IMR-90 (cell line): ENCODE measurements around the gene TCIRG1. TPM values are rescaled to one million over a fixed set of nuclear protein-coding genes. Genes with fewer than 3 reads are reported as not detected.

Experiments used
- ATAC-seq: fragments of 200-7000 bp; cut with Tn5 transposase; 2 replicates; pipeline ENCODE4 v1.9.1; 2020; ENCODE audit warnings: low read depth, mild to moderate bottlenecking, moderate library complexity
- BruUV-seq: library from RNA; stranded (reverse); fragments of 400-500 nt; replicated peaks from 2 replicates; lab custom pipeline; 2021; lab: Mats Ljungman, UMichigan
- CTCF ChIA-PET: fragments of 300-600 bp; formaldehyde crosslinking; extraction: SDS; loops from one replicate; lab custom pipeline; 2021; ENCODE audit warnings: antibody characterized with exemption; lab: Yijun Ruan, JAX
- POLR2A ChIA-PET: fragments of 300-600 bp; sonication (Branson Sonifier 250); formaldehyde crosslinking; loops from one replicate; lab custom pipeline; 2022; ENCODE audit warnings: antibody characterized with exemption; ENCODE audit not compliant: unreplicated experiment; lab: Charles Lee
- DNase-seq: peaks from one replicate; pipeline ENCODE4 v3.0.0; 2013
- H2AFZ ChIP-seq: replicated peaks from 2 replicates; pipeline ENCODE3; 2013; ENCODE audit warnings: low read length, mild to moderate bottlenecking; ENCODE audit not compliant: poor library complexity
- H2AK5ac ChIP-seq: 2 replicates; pipeline ENCODE4 v1.6.1; 2013; ENCODE audit warnings: low read depth, low read length, inconsistent platforms
- H2AK9ac ChIP-seq: replicated peaks from 2 replicates; pipeline ENCODE3; 2013; ENCODE audit warnings: mild to moderate bottlenecking, low read depth, low read length, moderate library complexity; ENCODE audit not compliant: poor library complexity
- H2BK120ac ChIP-seq: 2 replicates; pipeline ENCODE4 v1.6.1; 2013; ENCODE audit warnings: low read depth, low read length, inconsistent platforms
- H2BK15ac ChIP-seq: 3 replicates; pipeline ENCODE4 v1.6.1; 2013; ENCODE audit warnings: low read depth, low read length, inconsistent platforms
- H2BK20ac ChIP-seq: 2 replicates; pipeline ENCODE4 v1.6.1; 2013; ENCODE audit warnings: low read depth, mild to moderate bottlenecking, inconsistent platforms, low read length, moderate library complexity
- H2BK5ac ChIP-seq: 2 replicates; pipeline ENCODE4 v1.6.1; 2013; ENCODE audit warnings: mild to moderate bottlenecking, low read depth, low read length, inconsistent platforms; ENCODE audit not compliant: poor library complexity, severe bottlenecking
- H3K14ac ChIP-seq: replicated peaks from 2 replicates; pipeline ENCODE4 v1.6.1; 2013; ENCODE audit warnings: low read depth, low read length, inconsistent platforms
- H3K18ac ChIP-seq: 2 replicates; pipeline ENCODE4 v1.6.1; 2013; ENCODE audit warnings: low read depth, low read length, control low read depth
- H3K23ac ChIP-seq: 2 replicates; pipeline ENCODE4 v1.6.1; 2013; ENCODE audit warnings: low read depth, low read length, inconsistent platforms
- H3K27ac ChIP-seq: 2 replicates; pipeline ENCODE4 v1.5.1; 2013; ENCODE audit warnings: mild to moderate bottlenecking, control low read depth, low read length; ENCODE audit not compliant: insufficient read depth
- H3K27me3 ChIP-seq: 2 replicates; pipeline ENCODE4 v1.6.1; 2013; ENCODE audit warnings: low read length; ENCODE audit not compliant: control insufficient read depth, insufficient read depth
- H3K36me3 ChIP-seq: 2 replicates; pipeline ENCODE4 v1.6.1; 2013; ENCODE audit warnings: low read length, mixed read lengths; ENCODE audit not compliant: control insufficient read depth, insufficient read depth
- H3K4ac ChIP-seq: 2 replicates; pipeline ENCODE4 v1.6.1; 2013; ENCODE audit warnings: low read depth, low read length, inconsistent platforms
- H3K4me1 ChIP-seq: 2 replicates; pipeline ENCODE4 v1.6.1; 2013; ENCODE audit warnings: low read length, mixed read lengths; ENCODE audit not compliant: control insufficient read depth, insufficient read depth
- H3K4me2 ChIP-seq: 2 replicates; pipeline ENCODE4 v1.6.1; 2013; ENCODE audit warnings: low read depth, mild to moderate bottlenecking, control low read depth, low read length, moderate library complexity
- H3K4me3 ChIP-seq: 2 replicates; pipeline ENCODE4 v1.5.1; 2013; ENCODE audit warnings: low read depth, mild to moderate bottlenecking, control low read depth, low read length, moderate library complexity; ENCODE audit not compliant: insufficient read depth
- H3K56ac ChIP-seq: 2 replicates; pipeline ENCODE4 v1.6.1; 2013; ENCODE audit warnings: low read length, inconsistent platforms; ENCODE audit not compliant: insufficient read depth; ENCODE audit errors: extremely low read depth
- H3K79me1 ChIP-seq, 2 experiments: 2 replicates each; pipeline ENCODE4 v1.6.1; 2013; ENCODE audit warnings: low read length in 2 of 2, inconsistent platforms in 1 of 2, low read depth in 1 of 2
- H3K9ac ChIP-seq: 2 replicates; pipeline ENCODE4 v1.6.1; 2013; ENCODE audit warnings: low read depth, low read length, control low read depth
- H3K9me1 ChIP-seq: 2 replicates; pipeline ENCODE4 v1.6.1; 2013; ENCODE audit warnings: low read length, inconsistent platforms; ENCODE audit not compliant: insufficient read depth
- H3K9me3 ChIP-seq: 2 replicates; pipeline ENCODE4 v1.6.1; 2013; ENCODE audit warnings: low read length; ENCODE audit not compliant: control insufficient read depth, insufficient read depth
- H4K20me1 ChIP-seq: 2 replicates; pipeline ENCODE4 v1.6.1; 2013; ENCODE audit warnings: low read length, inconsistent platforms; ENCODE audit not compliant: insufficient read depth
- H4K5ac ChIP-seq: 2 replicates; pipeline ENCODE4 v1.6.1; 2013; ENCODE audit warnings: mild to moderate bottlenecking, low read depth, low read length, control low read depth
- H4K8ac ChIP-seq, 2 experiments: 2 replicates each; pipeline ENCODE4 v1.6.1; 2013; ENCODE audit warnings: low read depth in 2 of 2, low read length in 2 of 2, control low read depth in 1 of 2, inconsistent platforms in 1 of 2
- H4K91ac ChIP-seq: 2 replicates; pipeline ENCODE4 v1.6.1; 2013; ENCODE audit warnings: low read depth, low read length, inconsistent platforms; ENCODE audit not compliant: insufficient read depth
- BHLHE40 ChIP-seq: fragments of 150-350 bp; IDR thresholded peaks from 2 replicates; pipeline ENCODE4 v1.6.1; 2016; ENCODE audit warnings: mild to moderate bottlenecking, low read depth, low read length
- CEBPB ChIP-seq: IDR thresholded peaks from 2 replicates; pipeline ENCODE4 v1.6.1; 2012; ENCODE audit warnings: low read depth, low read length, improper control_type of control experiment
- CHD1 ChIP-seq: IDR thresholded peaks from 2 replicates; pipeline ENCODE4 v1.6.1; 2012; ENCODE audit warnings: low read depth, low read length, improper control_type of control experiment
- CTCF ChIP-seq: conservative IDR thresholded peaks from 2 replicates; pipeline ENCODE4 v1.5.1; 2012; ENCODE audit warnings: mild to moderate bottlenecking, low read depth, low read length, improper control_type of control experiment
- ELK1 ChIP-seq: fragments of 150-350 bp; IDR thresholded peaks from 2 replicates; pipeline ENCODE4 v1.6.1; 2016; ENCODE audit warnings: low read depth, mild to moderate bottlenecking, low read length, moderate library complexity, borderline replicate concordance
- FOS ChIP-seq: fragments of 150-350 bp; IDR thresholded peaks from 2 replicates; pipeline ENCODE4 v1.6.1; 2016; ENCODE audit warnings: low read depth, low read length
- MAFK ChIP-seq: IDR thresholded peaks from 2 replicates; pipeline ENCODE4 v1.6.1; 2012; ENCODE audit warnings: low read depth, low read length, improper control_type of control experiment
- MAZ ChIP-seq: IDR thresholded peaks from 2 replicates; pipeline ENCODE4 v1.6.1; 2012; ENCODE audit warnings: low read depth, mild to moderate bottlenecking, low read length, improper control_type of control experiment, moderate library complexity, borderline replicate concordance
- MXI1 ChIP-seq: IDR thresholded peaks from 2 replicates; pipeline ENCODE4 v1.6.1; 2012; ENCODE audit warnings: low read depth, mild to moderate bottlenecking, low read length, moderate library complexity, borderline replicate concordance
- NFE2L2 ChIP-seq: fragments of 150-350 bp; IDR thresholded peaks from 2 replicates; pipeline ENCODE4 v1.6.1; 2016; ENCODE audit warnings: low read depth, mild to moderate bottlenecking, low read length
- POLR2A ChIP-seq: IDR thresholded peaks from 2 replicates; pipeline ENCODE4 v1.6.1; 2012; ENCODE audit warnings: mild to moderate bottlenecking, low read depth, low read length
- RAD21 ChIP-seq: IDR thresholded peaks from 2 replicates; pipeline ENCODE4 v1.6.1; 2012; ENCODE audit warnings: low read length, improper control_type of control experiment
- RCOR1 ChIP-seq: IDR thresholded peaks from 2 replicates; pipeline ENCODE4 v1.6.1; 2012; ENCODE audit warnings: mild to moderate bottlenecking, low read length, improper control_type of control experiment; ENCODE audit not compliant: insufficient replicate concordance
- RFX5 ChIP-seq: IDR thresholded peaks from 2 replicates; pipeline ENCODE4 v1.8.0; 2012; ENCODE audit warnings: low read depth, mild to moderate bottlenecking, low read length, moderate library complexity
- SMC3 ChIP-seq: fragments of 150-350 bp; IDR thresholded peaks from 2 replicates; pipeline ENCODE4 v1.6.1; 2016; ENCODE audit warnings: low read depth, mild to moderate bottlenecking, antibody characterized with exemption, low read length, moderate library complexity
- USF2 ChIP-seq: fragments of 150-350 bp; IDR thresholded peaks from 2 replicates; pipeline ENCODE4 v1.6.1; 2017; ENCODE audit warnings: mild to moderate bottlenecking, antibody characterized with exemption, low read length, low read depth
- WGBS, 2 experiments: methylation state at CpG; one replicate each; pipeline versions ENCODE4 v1.1.5 to v1.1.7; 2013; ENCODE audit warnings: missing lambda C conversion rate in 2 of 2; ENCODE audit not compliant: insufficient read length in 1 of 2; ENCODE audit errors: extremely low coverage in 2 of 2; 5-methylcytosine and 5-hydroxymethylcytosine counted together
- dilution Hi-C: fragments of 300-500 bp; cut with HindIII; formaldehyde crosslinking; loops from one replicate; pipeline ENCODE4 v1.14.3; 2018; ENCODE audit warnings: low sequenced_read_pairs; ENCODE audit not compliant: unreplicated experiment
- in situ Hi-C: fragments of 300-500 bp; cut with MboI; formaldehyde crosslinking; loops from 3 replicates; pipeline ENCODE4 v1.14.3; 2019; ENCODE audit warnings: low sequenced_read_pairs, inconsistent platforms, mixed read lengths
- intact Hi-C: fragments of 100-400 bp; cut with micrococcal nuclease; formaldehyde crosslinking; loops from 2 replicates; pipeline ENCODE4 v1.10.0; 2022
- polyA plus RNA-seq, 3 experiments: library from polyadenylated mRNA; depleted of rRNA; stranded (reverse); fragments of >200 nt; gene quantifications; 2 replicates each; pipeline ENCODE4 v1.2.3, GENCODE V29; 2012; ENCODE audit warnings: low replicate concordance in 1 of 3
- total RNA-seq: library from RNA; depleted of rRNA; stranded (reverse); fragments of >200 nt; gene quantifications from 2 replicates; pipeline ENCODE4 v1.2.3, GENCODE V29; 2012

The TCIRG1 gene
- total and polyA plus RNA-seq, 2 of the 4 experiments (the other 2 are of a cell fraction) = 25.3 to 117 TPM

- Histone ChIP-seq H3K18ac (no peak overlapping the region), H3K9me1 (no peaks in the 10 kb centered on the region), H3K36me3 (peaks cover 35% of the 10 kb centered on the region), H2AFZ (peak overlapping the region; percentile 27), H3K4me3 (no peak overlapping the region), H3K4me2 (no peak overlapping the region), H3K27ac (no peak overlapping the region), H2AK5ac (no peak overlapping the region; the same call in 1 of the 2 replicates), H2BK5ac (peak overlapping the region; percentile 53), H3K56ac (no peak overlapping the region), H4K20me1 (no peaks in the 10 kb centered on the region; the same call in 1 of the 2 replicates), H2BK15ac (no peak overlapping the region), H4K5ac (no peak overlapping the region), H2AK9ac (peak overlapping the region; percentile 67), H3K79me1 (peaks cover 4 to 50% of the 10 kb centered on the region in 2 experiments; a peak in 3 of 4 replicates), H3K4me1 (peaks cover 24% of the 10 kb centered on the region), H2BK20ac (no peak overlapping the region), H3K27me3 (no peaks in the 10 kb centered on the region), H3K4ac (peak overlapping the region; percentile 27; the same call in 1 of the 2 replicates), H3K23ac (no peak overlapping the region), H4K8ac (no peak overlapping the region), H4K91ac (no peak overlapping the region), H3K9ac (no peak overlapping the region), H2BK120ac (no peak overlapping the region), H3K14ac (no peak overlapping the region), H3K9me3 (no peaks in the 10 kb centered on the region)
- dilution Hi-C loops = no loop called here
- ATAC-seq (no peak), DNase-seq (no peak)
- intact Hi-C loops = no loop called here
- no peak for TF ChIP-seq MAFK
- no peak for TF ChIP-seq MXI1
- no peak for TF ChIP-seq ELK1
- TF ChIP-seq BHLHE40 = no peak
- no peak for TF ChIP-seq USF2
- TF ChIP-seq CEBPB = no peak
- no peak for TF ChIP-seq NFE2L2
- TF ChIP-seq RFX5 = no peak
- no peak for TF ChIP-seq RAD21
- TF ChIP-seq CTCF = no peak
- TF ChIP-seq RCOR1 = no peak
- TF ChIP-seq MAZ = no peak
- no peak for TF ChIP-seq FOS
- no peak for TF ChIP-seq SMC3
- TF ChIP-seq POLR2A = no peak
- TF ChIP-seq CHD1 = no peak
- in situ Hi-C loops = no loop called here
- ChIA-PET POLR2A (no interaction called here), CTCF (interaction anchor here (1.4 kb wide), 1 partner anchor 10 kb away, joined by 3 read pairs; no protein-coding TSS in a partner anchor)
- 80% methylated on average over 1 of the region's 8 CpGs; no CpG with 5 or more reads in 1 of the 2 experiments for WGBS, 2 experiments
- BruUV-seq = no TSS peak
These were observed 4.2 kb downstream of the TCIRG1 start for GRCh38 chr11:68043029-68043348.
